HL-60 (cell line): ENCODE results near the gene POLR1A.
A peak's percentile ranks its signal among the peaks of the same experiment; 100 is the strongest.

Experiments
- DNase-seq, 2 experiments: peaks; one replicate each; pipeline ENCODE4 v3.0.0-alpha.2; 2010 to 2020; ENCODE audit warnings: low read depth in 1 of 2, low spot score in 1 of 2
- H3K27ac ChIP-seq: fragments of 250-450 bp; sonication (Bioruptor Pico); replicated peaks from 2 replicates; pipeline ENCODE4 v1.5.1; 2020; ENCODE audit warnings: mild to moderate bottlenecking, moderate library complexity
- H3K27me3 ChIP-seq: fragments of 250-450 bp; sonication (Bioruptor Pico); 2 replicates; pipeline ENCODE4 v1.5.1; 2021; ENCODE audit warnings: mild to moderate bottlenecking, moderate library complexity; ENCODE audit not compliant: insufficient read depth, poor library complexity, severe bottlenecking
- H3K4me3 ChIP-seq: replicated peaks from 2 replicates; pipeline ENCODE4 v1.5.1; 2011; ENCODE audit warnings: mild to moderate bottlenecking, control low read depth, low read length; ENCODE audit not compliant: insufficient read depth
- CTCF ChIP-seq: IDR thresholded peaks from one replicate; pipeline ENCODE4 v1.5.1; 2011; ENCODE audit warnings: low read length, control low read depth, inconsistent platforms; ENCODE audit not compliant: insufficient read depth
- GABPA ChIP-seq: IDR thresholded peaks from 2 replicates; pipeline ENCODE4 v1.6.1; 2012; ENCODE audit warnings: low read depth
- POLR2AphosphoS5 ChIP-seq: IDR thresholded peaks from 2 replicates; pipeline ENCODE4 v1.6.1; 2012; ENCODE audit warnings: low read depth
- REST ChIP-seq: IDR thresholded peaks from 2 replicates; pipeline ENCODE4 v1.6.1; 2012; ENCODE audit warnings: low read depth; ENCODE audit not compliant: insufficient replicate concordance
- SPI1 ChIP-seq: IDR thresholded peaks from 2 replicates; pipeline ENCODE4 v1.6.1; 2012; ENCODE audit warnings: low read depth, mild to moderate bottlenecking, borderline replicate concordance

Gene POLR1A

DNA sequence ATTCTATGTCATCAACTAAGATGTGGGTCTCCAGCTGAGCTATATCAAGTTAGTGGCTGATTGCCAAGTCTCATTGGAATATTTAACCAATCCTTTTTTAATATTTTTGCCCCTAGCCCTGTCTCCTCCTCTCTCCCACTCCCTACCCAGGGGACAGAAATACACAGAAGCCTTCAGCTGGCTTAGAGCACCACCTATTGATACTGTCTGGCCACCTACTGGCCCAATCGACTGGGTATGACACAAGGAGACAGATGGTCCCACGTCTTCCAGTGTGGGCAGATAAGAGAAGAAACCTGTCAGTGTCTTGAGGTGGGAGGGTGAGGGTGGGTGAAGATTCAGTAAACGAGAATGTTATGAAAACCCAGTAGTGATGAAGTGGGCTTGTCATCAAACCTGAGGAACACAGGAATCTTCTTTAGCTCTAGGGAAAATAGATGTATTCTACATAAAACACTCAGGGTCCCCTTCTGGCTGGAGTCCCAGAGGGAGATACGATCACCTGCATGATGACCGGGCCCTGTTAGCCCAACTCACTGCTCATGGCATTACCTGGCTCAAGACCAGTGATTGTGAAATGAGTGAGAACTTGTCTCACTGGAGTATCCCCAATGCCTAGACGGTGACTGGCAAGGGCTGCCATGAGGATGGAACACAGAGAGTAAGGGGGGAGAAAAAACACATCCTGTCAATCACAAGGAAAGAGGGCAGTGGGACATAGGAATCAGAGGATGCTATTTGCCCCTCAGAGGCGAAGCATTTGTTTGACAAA, 26.7 kb downstream of the POLR1A start:
- Histone ChIP-seq H3K27ac (no peak overlapping the region), H3K4me3 (no peak overlapping the region), H3K27me3 (no peaks in the 10 kb centered on the region)
- no peak for TF ChIP-seq CTCF
- TF ChIP-seq REST: no peak
- no peak for TF ChIP-seq GABPA
- TF ChIP-seq POLR2AphosphoS5: no peak
- TF ChIP-seq SPI1: no peak
- peak in 1 of 2 experiments; percentile 31 for DNase-seq

- no peak overlapping the region for H3K27ac ChIP-seq
- TF ChIP-seq SPI1 (no peak), GABPA (no peak), REST (no peak), POLR2AphosphoS5 (no peak), CTCF (no peak)
- DNase-seq: no peak
- H3K27me3 ChIP-seq: no peaks in the 10 kb centered on the region
- no peak overlapping the region for H3K4me3 ChIP-seq
Observed at GRCh38 chr2:86075886-86076285, 29.8 kb downstream of the POLR1A start.

DNA sequence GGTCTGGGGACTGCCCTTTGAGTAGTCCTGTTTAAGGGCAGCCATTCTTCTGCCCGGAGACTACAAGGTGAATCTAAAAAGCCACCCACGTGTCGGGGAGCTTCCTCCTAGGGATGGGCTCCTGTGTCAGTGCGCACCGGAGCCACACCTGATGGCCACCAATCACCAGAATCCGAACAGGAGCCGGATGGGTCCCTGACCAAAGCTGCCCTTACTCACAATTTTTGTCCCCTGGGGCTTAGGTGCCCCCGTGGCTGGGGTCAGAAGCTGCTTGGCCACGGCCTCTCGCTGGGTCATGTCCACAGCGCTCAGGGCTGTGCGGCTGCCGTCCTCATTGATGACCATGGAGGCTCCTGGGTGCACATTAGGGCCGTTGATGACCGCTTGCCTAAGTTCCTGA, 30.9 kb downstream of the POLR1A start:
- DNase-seq: no peak
- Histone ChIP-seq H3K27ac (no peak overlapping the region), H3K4me3 (no peak overlapping the region), H3K27me3 (no peaks in the 10 kb centered on the region)
- TF ChIP-seq POLR2AphosphoS5 (peak; percentile 20; the same call in 1 of the 2 replicates), CTCF (no peak), REST (no peak)
